Measurements from ENCODE around the gene GRIK2.

DNA sequence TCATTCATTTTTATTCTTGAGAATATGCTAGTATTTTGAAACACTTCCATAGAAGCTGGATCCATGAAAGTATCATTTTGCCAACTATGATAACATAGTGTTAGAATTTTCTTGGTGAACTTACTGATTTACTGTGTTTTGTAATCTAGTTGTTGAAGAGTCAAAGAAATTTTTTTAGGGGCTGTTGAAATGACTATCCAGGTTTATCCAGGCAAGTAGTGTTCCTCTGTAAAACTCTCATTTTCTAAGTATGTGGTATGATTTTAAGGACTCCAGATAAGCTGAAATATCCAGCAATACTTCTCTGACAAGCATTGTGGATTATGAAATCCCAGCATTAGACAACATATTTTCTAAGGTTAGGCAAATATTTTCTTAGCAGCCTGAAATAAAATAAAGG is 95.9 kb downstream of the GRIK2 start:
- TF ChIP-seq, protein P1, sequence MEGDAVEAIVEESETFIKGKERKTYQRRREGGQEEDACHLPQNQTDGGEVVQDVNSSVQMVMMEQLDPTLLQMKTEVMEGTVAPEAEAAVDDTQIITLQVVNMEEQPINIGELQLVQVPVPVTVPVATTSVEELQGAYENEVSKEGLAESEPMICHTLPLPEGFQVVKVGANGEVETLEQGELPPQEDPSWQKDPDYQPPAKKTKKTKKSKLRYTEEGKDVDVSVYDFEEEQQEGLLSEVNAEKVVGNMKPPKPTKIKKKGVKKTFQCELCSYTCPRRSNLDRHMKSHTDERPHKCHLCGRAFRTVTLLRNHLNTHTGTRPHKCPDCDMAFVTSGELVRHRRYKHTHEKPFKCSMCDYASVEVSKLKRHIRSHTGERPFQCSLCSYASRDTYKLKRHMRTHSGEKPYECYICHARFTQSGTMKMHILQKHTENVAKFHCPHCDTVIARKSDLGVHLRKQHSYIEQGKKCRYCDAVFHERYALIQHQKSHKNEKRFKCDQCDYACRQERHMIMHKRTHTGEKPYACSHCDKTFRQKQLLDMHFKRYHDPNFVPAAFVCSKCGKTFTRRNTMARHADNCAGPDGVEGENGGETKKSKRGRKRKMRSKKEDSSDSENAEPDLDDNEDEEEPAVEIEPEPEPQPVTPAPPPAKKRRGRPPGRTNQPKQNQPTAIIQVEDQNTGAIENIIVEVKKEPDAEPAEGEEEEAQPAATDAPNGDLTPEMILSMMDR (conservative IDR thresholded peaks at IDR 0.05) = no peak
- TF ChIP-seq EZH2 (IDR thresholded peaks at IDR 0.05; ENCODE audit: low read depth) = no peak

Measured in PC-9 (cell line).